GM21786 (cell line): Measurements from ENCODE around the gene AMMECR1.
A peak's percentile ranks its signal among the peaks of the same experiment; 100 is the strongest.

Experiments used
- ATAC-seq: cut with Tn5 transposase; IDR thresholded peaks from one replicate; pipeline ENCODE4 v1.9.1; 2021; ENCODE audit not compliant: unreplicated experiment

AMMECR1 gene

DNA sequence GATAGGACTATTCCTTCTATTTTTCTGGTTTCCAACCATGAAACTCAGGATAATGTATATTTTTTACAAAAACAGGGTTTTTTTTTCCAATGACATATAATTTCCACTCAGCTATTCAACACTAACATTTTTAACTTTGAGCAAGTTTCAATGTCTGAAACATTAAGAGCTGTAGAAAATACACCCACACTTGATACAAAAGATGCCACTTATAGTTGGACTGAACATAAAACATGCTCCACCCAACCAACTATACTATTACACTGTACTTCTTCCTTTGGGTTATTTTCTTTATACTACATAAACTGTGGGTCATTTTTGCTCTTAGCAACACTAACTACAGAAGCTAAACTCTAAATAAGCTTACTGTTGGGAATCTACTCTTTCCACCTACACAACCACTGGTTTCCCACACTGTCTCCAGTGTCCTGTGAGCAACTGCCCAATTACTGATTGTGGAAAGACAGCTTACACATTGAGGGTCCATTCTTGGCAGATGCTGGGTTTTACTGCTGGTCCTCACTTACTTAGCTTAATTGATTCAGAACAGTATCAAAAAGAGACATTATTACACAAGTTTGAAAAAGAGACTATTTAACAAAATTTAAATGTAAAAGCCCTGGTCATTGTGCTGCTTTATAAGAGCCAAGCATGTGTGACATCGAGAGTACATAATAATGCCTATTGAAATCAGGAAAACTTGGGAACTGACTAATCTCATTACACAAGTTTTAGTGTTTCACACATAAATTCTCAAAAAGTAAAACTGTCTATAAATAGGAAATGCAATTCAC is 6.3 kb downstream of the AMMECR1 start:
- ATAC-seq: no peak

DNA sequence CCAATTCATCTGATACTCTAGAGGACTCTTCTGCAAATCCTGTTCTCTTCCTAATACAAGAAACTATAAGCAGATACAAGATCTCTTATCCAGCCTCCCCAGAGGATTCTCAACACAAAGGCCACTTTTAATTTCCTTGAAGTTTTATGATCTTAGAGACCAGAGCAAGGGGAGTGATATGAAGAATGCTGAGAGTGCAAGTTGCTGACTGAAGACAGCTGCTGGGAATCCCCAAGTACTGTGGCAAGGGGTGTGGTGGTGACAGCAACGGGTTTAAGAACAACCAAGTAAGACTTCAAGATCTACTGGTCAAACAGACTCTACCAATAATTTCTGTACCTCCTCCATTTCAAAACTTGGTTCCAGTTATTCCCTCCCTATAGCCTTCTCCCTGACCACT is 7.0 kb downstream of the AMMECR1 start:
- ATAC-seq: peak; percentile 75

DNA sequence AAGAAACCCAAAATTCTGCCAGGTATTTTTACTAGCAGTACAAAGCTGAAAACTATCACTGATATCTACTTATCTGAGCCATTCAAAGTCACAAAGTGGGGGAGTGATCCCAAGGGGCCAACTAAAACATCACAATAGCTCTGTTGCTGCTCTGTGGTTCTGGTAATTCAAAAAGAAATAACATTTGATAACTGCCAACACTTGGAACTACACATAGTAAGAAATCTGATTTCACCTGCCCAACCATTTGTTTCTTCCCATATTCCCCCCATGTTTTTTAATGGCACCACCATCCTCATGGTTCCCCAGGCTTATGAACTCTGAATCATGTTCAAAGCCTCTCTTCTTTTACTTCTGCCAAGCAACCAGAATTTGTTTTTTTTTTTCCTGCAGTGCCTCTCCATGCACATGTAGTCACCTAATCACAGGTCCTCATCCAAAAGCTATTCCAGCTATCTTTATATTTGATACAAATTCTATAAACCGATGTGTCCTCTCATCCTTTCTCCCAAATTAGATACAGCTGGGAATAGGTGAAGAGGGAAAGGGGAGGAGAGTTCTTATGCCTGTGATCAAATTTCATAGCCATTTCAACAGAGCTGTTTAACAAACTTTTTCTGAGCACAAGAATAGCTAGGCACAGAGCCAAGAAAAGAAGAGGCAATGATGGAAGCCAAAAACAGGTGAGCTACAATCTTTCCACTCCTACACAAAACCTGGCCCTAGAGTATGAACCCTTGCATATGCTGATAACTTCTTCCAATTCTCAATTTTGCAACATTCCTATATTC is 7.7 kb downstream of the AMMECR1 start:
- ATAC-seq: no peak

DNA sequence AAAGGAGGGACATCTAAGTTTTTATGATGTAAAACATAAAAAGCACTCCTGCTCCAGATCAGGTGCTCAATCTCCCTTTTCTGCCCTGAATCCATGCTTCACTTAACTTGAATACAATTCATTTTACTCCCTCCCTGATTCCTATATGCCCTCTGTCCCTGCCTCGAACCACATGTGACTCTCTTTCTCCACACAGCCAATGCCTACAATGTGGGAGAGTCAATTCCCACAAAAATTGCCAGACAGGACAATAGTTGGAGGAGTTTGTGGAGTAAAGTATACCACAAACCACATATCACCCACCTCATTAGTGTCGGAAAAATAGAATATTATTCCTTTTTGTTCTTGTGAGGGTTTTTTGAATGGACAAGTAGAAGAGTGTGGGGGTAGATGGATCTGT is 9.7 kb downstream of the AMMECR1 start:
- ATAC-seq: no peak

DNA sequence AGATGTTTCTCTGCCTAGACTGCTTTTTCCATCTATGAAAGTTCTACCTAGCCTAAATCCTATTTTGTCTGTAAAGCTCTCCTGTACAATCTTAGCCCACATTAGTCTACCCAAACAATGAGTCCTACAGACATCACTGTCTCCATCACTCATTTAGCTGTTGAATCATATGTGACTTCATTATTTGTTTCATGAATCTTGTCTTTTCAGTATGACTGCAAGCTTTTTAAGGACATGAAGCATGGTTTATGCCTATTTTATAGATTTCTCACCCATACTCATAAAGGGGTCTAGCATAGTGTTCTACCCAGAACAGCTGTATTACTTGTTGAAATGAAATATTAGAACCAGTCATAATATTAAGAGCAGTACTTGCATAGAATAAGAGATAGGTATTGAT is 13.0 kb downstream of the AMMECR1 start:
- ATAC-seq: no peak

DNA sequence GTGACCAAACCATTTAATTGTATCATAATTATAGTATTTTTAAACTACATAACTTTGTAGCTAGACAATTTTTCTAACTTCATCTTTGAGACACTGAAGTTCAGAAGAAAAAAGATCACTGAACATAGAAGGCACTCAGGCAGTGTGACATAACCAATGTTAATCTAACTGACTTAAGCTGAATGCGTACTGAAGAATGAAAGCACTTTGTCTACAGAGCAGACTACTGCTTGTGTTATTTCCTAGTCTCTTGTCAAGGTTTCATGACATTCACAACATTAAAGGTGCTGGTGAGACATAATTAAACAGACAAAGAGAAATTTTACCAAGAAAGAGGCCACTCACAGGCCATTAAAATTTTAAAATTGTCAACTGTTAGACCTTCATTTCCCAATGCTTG is 13.5 kb downstream of the AMMECR1 start:
- no peak for ATAC-seq

DNA sequence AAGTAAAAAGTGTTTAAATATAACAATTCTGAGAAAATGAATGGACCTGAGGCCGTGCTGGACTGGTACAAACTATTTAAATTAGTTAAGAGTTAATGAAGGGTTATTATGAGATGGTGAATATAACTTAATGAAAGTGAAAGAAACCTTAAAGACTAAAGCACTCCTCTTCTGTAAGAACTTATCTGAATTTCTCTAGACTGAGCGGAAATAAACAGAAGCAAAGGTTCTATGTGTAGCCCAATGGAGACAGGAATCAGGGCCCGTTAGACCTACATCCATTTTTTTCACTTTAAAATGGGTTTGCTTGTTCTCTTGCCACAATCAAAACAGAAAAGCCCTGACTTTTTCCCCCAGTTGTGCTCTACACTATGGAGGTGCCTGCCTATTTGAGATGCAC is 14.9 kb downstream of the AMMECR1 start:
- ATAC-seq: no peak

DNA sequence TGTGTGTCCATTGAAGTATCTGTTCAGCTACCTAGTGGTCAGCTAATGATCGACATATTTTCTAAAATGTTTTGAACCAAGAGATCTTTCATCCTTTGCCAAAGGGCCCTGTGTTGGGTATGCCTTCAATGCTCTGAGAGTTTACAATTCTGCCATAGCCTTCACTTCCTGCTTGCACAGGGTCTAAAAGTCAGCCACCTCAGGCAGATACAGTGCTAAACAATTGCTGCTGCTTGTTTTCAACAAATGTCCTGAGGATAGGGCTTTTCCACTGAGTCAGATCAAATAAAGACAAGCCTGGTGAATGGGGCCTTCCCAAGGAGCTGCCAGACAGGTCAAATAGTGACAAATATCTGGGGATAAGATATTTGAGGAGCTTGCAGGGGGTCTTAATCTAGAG is 16.7 kb downstream of the AMMECR1 start:
- no peak for ATAC-seq

DNA sequence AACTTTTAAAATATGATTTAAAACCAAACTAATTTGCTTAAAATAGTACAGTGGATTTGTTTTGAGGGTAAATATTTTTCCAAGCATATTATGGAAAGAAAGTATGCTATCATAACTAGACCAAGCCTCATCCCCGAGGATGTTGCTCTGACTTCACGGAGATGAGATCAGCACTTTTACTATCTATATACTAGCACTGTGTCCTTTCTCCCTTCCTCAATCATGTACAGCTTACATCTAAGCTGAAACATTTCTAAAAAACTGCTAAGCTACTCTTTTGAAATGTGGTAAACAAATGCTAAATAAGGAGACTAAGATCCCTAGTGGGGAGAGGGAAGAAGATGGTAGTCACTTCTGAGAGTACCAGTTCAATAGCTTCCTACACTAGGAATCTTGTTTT is 23.8 kb downstream of the AMMECR1 start:
- ATAC-seq: no peak

DNA sequence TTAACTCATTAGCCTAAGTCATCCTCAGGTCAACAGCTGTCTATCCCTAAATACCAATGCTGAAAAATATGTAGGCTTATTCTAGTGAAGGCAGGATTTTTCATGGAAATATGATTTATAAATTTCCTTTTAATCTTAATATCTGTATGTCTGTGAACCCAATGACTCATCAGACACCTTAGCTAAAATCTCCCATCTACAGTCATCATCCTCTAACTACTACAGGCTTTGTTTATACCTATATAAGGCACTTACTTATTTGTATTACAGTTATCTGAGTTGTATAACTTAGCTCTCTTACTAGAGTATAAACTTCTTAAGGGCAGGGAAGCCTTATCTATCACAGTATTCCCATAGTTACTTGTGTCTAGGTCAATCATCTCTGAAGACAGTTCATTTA is 24.2 kb downstream of the AMMECR1 start:
- no peak for ATAC-seq

DNA sequence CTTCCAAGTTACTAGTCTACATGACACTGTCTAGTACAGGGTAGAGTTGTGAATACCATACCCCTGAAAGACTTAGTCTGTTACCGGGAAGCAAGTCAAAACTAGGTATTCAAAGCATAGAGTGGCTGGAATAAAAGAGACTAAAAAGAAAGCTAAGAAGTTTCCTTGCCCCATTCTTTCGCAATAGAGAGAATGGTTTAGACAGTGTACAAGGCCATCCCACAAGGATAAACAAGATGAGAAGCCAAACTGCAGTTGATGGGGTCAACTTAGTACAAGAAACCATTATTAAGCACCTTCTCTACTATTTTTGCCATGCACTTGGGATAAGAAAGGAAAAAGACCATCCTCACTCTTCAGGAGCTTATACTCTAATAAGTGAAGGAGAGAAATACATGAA is 30.3 kb downstream of the AMMECR1 start:
- ATAC-seq: no peak

DNA sequence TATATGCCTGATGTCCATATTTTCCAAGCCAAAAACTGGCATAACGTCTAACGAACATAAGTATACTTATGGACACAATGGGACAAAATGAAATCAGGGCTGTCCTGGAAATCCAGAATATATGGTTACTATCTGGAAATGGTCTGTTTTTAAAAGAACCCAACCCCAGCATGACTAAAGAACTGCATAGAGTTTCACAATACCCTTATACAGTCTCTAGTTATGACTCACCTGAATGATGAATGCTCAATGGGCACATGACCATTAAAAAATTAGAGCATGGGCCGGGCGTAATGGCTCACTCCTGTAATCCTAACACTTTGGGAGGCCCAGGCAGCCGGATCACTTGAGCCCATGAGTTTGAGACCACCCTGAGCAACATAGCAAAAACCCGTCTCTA is 31.8 kb downstream of the AMMECR1 start:
- no peak for ATAC-seq

DNA sequence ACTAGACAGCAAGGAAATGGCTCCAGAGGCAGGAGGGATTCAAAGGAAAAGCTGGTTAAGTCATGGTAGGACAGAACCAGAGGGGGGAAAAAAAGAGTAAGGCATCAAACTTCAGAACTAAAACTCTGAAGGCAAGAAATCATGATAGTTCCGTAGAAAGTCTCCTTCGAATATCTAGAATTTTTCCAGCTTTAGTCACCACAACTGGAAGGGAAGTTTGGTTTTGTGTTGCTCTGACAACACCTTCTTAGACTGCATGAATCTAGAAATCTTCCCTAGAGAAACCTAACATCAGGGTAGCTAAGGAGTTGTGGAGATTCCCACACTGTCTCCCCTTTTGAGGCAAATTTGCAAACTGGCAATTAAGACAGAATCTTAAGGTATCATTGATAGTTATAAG is 33.7 kb downstream of the AMMECR1 start:
- ATAC-seq: no peak

DNA sequence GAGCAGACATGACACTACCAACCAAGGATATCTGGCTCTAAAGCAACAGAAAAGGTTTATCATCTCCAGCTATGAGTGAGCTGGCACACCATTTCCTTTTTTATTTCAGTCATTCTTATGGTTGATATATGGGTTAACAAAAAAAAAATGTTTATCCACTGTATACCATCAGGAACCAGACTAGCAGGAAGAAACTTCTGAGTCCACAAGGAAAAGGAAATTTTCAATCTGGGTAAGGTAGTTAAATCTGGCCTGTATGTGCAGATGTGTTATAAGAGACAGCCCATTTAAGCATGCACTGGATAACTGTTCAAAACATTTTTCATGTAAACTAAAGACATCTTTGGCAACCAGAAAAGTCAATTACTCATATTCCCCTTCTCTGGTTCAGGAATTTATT is 35.0 kb downstream of the AMMECR1 start:
- ATAC-seq: no peak

DNA sequence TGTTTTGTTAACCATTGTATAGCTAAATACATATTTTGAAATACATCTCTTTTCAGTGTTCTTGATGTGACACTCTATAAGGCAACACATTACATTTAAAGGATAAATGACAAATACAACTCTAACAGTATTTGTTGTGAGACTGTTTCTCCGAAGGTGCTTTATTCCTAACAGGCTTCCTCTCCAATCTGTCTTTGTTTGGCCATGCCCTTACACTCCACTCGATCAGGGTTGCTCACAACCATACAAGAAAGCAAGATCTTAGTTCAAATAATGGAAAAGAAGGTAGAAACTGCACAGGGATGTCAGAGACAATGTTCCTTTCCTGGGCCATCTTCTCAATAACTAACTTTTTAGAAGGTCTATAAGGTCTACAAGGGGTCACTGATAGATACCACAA is 36.5 kb downstream of the AMMECR1 start:
- ATAC-seq: no peak

DNA sequence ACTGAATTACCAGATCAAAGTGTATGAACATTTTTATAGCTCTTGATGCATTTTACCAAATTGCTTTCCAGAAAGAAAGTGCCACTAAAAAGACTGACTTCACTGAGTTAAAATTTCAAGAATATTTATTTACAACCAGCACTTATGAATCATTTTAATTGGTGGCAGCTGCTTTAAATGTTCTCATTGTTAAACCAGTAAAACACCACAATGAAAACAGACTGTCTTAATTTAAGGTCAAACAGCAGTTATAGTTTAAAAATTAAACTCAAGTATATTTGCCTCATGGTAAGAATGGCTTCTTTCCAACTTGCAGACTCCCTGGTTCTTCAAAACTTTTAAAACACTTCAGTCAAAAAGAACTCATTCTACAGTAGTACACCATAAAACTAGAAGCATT is 36.9 kb downstream of the AMMECR1 start:
- ATAC-seq: no peak

DNA sequence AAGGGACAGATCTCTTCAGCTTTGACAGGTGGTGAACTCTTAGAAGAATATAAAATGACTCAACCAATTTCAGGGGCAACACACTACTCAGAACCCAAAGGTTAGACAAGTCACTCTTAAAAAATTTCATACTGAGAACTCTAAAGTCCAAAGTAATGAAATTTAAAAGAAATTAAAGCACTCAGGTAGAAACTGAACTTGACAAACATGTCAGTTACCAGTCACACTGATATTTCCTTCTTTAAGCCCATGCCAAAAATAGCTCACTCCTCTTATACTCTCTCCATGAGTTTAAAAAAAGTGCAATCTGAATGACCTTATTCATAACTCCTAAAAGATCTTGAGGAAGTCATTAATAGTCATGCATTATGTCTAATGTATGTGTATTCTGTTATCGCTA is 40.3 kb downstream of the AMMECR1 start:
- ATAC-seq: no peak

DNA sequence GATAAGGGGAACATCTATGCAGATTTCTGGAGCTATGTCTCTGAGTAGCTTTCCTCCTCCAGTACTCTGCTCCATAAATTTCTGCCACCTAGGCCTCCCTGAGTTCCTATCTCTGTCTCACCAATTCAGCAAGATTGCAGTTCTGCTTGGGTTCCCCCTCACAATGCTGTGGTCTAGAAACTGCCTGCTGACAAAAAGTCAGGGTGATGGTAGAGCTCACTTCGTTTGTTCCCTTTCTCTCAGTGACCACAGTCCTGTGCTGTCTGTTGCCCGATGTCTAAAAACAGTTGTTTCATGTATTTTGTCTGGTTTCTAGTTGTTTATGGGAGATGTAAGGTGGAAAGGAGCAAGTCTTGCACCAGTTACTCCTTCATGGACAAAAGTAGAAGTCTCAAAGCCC is 41.1 kb downstream of the AMMECR1 start:
- ATAC-seq: peak; percentile 92

DNA sequence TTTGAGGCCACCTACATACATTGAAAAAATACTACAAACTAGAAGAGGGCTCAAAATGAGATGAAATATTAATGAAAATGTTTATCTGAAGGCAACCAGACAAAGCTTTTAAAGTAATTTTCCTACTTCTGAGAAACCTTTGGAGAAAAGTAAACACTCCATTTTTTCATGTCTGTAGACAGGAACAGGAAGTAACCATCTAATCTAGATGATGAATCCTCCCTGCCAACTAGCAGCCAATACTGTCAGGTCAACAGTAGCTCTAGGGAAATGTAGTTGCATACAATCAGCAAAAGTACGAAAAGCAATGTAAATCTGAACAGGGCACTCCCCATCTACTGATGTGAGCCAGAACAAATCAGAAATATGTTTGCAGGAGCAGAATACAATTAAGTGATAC is 49.0 kb downstream of the AMMECR1 start:
- no peak for ATAC-seq

DNA sequence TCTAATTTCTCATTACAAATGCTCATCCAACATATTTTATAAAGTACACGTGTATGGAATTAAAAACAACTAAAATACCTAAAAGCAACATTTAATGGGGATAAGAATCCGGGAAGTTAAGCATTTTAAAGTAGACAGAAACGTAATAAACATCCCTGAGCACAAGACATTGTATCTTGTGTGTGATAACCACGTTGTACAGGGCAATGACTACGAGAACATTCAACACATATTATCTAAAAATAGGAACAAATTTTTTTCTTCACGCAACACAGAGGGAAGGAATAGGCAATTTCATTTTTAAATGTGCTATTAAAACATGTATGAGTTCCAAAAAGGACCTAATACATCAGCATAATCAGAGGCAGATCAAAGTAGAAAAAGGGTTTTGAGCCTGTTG is 49.5 kb downstream of the AMMECR1 start:
- ATAC-seq: no peak

DNA sequence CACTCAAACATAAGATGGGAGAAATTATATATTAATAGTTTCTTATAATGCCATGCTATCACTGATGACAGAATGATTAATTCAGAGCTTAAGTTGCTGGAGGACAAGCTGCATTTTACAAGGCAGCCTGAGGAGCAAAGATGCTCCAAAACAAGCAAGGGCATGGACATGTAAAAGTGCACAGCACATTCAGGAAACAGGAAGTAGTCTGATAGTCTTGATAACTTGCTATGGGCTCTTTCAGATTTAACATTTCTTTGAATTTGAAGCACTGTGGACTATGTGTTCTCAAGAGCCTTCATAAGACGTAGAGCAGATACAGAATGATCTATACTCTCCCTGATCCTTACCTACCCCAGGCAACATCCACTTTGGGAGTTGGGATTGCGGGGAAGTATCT is 50.0 kb downstream of the AMMECR1 start:
- ATAC-seq: no peak

DNA sequence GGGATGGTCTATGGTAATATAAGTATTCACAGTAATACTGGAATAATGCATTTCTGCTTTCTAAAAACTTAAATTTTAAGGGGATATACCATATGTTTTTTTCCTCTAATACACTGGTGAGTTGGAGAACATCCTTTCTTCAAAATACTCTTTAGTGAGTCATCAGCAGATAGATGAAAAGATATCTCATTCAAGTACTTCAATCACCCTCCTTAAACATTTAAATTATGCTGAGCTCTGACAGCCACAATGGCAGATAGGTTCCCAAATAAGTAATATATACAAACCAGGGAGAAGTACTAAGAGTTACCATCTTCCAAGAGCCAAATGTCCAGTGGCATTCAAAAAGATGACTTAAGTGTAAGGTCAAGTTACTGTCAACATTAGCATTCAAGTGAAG is 52.2 kb downstream of the AMMECR1 start:
- ATAC-seq: no peak

DNA sequence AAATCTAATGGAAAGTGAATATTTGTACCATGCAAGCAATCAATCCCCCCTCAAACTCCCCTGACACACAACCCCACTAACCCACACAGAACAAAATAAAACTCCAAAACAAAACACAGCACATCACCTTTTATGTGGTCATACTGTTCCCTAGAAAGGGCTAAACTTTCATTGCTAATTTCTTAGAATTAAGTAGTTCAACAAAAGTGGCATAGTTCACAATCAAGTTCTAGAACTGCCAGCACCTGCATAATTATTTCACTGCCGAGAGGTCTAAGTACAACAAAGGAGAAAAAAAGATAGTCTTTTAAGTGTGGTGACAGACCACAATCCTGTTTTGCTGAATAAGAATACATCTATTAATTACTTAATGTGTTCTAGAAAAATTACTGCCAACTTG is 58.8 kb downstream of the AMMECR1 start:
- ATAC-seq: no peak
